Upper lobe of right lung (tissue), 1 donor: ENCODE data around the gene FOXG1. TPM values are rescaled to one million over a fixed set of nuclear protein-coding genes. Genes with fewer than 3 reads are reported as not detected.

ENCODE experiments used
- ATAC-seq: fragments of 200-7000 bp; cut with Tn5 transposase; one replicate; pipeline ENCODE4 v1.9.1; 2020; ENCODE audit warnings: mild to moderate bottlenecking, moderate library complexity
- DNase-seq: peaks from one replicate; pipeline ENCODE4 v3.0.0-alpha.2; 2020
- H3K27ac ChIP-seq: fragments of 200-600 bp; one replicate; pipeline ENCODE4 v1.8.0; 2022
- H3K27me3 ChIP-seq: fragments of 200-600 bp; one replicate; pipeline ENCODE4 v1.8.0; 2022; ENCODE audit warnings: mild to moderate bottlenecking
- H3K36me3 ChIP-seq: fragments of 200-600 bp; one replicate; pipeline ENCODE4 v1.8.0; 2022
- H3K4me1 ChIP-seq: fragments of 200-600 bp; one replicate; pipeline ENCODE4 v1.8.0; 2022
- H3K4me3 ChIP-seq: fragments of 200-600 bp; one replicate; pipeline ENCODE4 v1.8.0; 2022; ENCODE audit warnings: mild to moderate bottlenecking
- H3K9me3 ChIP-seq: fragments of 200-600 bp; one replicate; pipeline ENCODE4 v1.8.0; 2022
- intact Hi-C: fragments of 100-400 bp; cut with DNase I; formaldehyde crosslinking; loops from one replicate; pipeline ENCODE4 v1.11.0; 2022
- total RNA-seq: library from RNA; stranded (reverse); fragmentation: NEBNext Ultra II Directional; extraction: Animal tissue kit (Norgen Biotek cat#: 25700); gene quantifications from one replicate; pipeline ENCODE4 v1.2.1, GENCODE V29; 2021
- TF ChIP-seq, protein P1 (sequence below): fragments of 200-600 bp; IDR thresholded peaks from one replicate; pipeline ENCODE4 v1.8.0; 2022; ENCODE audit warnings: antibody characterized with exemption
- donor health status: DM: no; HTN: yes; CAD: no; lungs with severe emphysema.

FOXG1 gene
- total RNA-seq, 1 donor from 2014 or later = not detected

GRCh38 chr14:28745176-28745575 is 21.4 kb upstream of the FOXG1 start:
- no peaks in the 10 kb centered on the region for H3K4me1 ChIP-seq
- TF ChIP-seq, protein P1, sequence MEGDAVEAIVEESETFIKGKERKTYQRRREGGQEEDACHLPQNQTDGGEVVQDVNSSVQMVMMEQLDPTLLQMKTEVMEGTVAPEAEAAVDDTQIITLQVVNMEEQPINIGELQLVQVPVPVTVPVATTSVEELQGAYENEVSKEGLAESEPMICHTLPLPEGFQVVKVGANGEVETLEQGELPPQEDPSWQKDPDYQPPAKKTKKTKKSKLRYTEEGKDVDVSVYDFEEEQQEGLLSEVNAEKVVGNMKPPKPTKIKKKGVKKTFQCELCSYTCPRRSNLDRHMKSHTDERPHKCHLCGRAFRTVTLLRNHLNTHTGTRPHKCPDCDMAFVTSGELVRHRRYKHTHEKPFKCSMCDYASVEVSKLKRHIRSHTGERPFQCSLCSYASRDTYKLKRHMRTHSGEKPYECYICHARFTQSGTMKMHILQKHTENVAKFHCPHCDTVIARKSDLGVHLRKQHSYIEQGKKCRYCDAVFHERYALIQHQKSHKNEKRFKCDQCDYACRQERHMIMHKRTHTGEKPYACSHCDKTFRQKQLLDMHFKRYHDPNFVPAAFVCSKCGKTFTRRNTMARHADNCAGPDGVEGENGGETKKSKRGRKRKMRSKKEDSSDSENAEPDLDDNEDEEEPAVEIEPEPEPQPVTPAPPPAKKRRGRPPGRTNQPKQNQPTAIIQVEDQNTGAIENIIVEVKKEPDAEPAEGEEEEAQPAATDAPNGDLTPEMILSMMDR = no peak
- H3K36me3 ChIP-seq = no peaks in the 10 kb centered on the region
- intact Hi-C loops = no loop called here
- no peaks in the 10 kb centered on the region for H3K27me3 ChIP-seq
- H3K4me3 ChIP-seq = no peak overlapping the region
- DNase-seq (no peak), ATAC-seq (no peak)
- H3K27ac ChIP-seq = no peak overlapping the region
- H3K9me3 ChIP-seq = no peaks in the 10 kb centered on the region

GRCh38 chr14:28746247-28746646 is 20.3 kb upstream of the FOXG1 start:
- Histone ChIP-seq H3K9me3 (no peaks in the 10 kb centered on the region), H3K4me1 (no peaks in the 10 kb centered on the region), H3K27me3 (no peaks in the 10 kb centered on the region), H3K36me3 (no peaks in the 10 kb centered on the region), H3K4me3 (no peak overlapping the region), H3K27ac (no peak overlapping the region)
- TF ChIP-seq, protein P1 = no peak
- DNase-seq = no peak
- ATAC-seq = no peak
- intact Hi-C loops = no loop called here

- intact Hi-C loops = no loop called here
- ATAC-seq = peak; percentile 93
- Histone ChIP-seq H3K9me3 (no peaks in the 10 kb centered on the region), H3K36me3 (no peaks in the 10 kb centered on the region), H3K4me3 (no peak overlapping the region), H3K27me3 (peaks cover 31% of the 10 kb centered on the region), H3K27ac (no peak overlapping the region), H3K4me1 (no peaks in the 10 kb centered on the region)
- TF ChIP-seq, protein P1 = peak; percentile 59
- no peak for DNase-seq
These were observed 15.0 kb upstream of the FOXG1 start for GRCh38 chr14:28751467-28752058.

DNA sequence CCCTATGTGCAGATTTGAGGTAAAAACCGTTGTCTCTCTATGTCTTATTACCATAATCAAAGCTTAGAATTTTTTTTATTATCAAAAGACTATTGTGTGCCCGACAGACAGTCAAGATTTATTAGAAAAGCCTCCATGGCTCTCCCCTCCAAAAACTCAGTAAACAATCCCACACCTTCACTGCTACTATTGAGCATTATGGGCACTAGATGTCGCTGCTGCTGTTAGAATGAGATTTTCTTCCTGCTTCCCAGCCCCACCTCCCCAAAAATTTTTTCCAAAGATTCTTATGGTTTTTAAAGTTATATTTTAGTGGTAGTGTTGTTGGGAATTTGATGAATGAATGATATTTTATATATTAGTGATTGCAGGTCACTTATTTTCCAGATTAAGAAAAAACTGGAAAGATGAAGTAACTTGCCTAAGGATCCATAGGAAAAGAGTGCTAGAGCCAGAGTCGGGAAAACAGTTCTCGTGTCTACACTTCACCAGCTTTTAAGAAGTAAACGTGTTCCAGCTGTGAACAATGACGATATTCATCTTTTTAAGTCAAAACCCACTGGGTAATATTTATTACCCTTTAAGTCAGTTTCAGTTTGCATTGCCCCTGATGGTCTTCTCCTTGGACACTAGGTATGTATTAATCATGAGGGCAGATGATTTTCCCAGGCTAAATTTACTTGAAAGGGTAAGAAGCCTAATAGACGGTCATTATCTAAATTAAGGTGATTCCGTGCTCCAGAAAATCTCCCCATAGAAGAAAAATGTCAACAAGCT is 12.2 kb upstream of the FOXG1 start:
- TF ChIP-seq, protein P1 = peak; percentile 71
- DNase-seq = no peak
- no peak overlapping the region for H3K27ac ChIP-seq
- H3K27me3 ChIP-seq = peaks cover 59% of the 10 kb centered on the region
- H3K4me1 ChIP-seq = no peaks in the 10 kb centered on the region
- H3K9me3 ChIP-seq = no peaks in the 10 kb centered on the region
- no peak overlapping the region for H3K4me3 ChIP-seq
- no peaks in the 10 kb centered on the region for H3K36me3 ChIP-seq
- intact Hi-C loops = no loop called here
- ATAC-seq = peak; percentile 62

GRCh38 chr14:28755198-28755815 is 11.3 kb upstream of the FOXG1 start:
- no peak overlapping the region for H3K27ac ChIP-seq
- DNase-seq (no peak), ATAC-seq (no peak)
- peaks cover 69% of the 10 kb centered on the region for H3K27me3 ChIP-seq
- H3K4me1 ChIP-seq = no peaks in the 10 kb centered on the region
- H3K9me3 ChIP-seq = no peaks in the 10 kb centered on the region
- TF ChIP-seq, protein P1 = no peak
- intact Hi-C loops = no loop called here
- no peak overlapping the region for H3K4me3 ChIP-seq
- H3K36me3 ChIP-seq = no peaks in the 10 kb centered on the region
